ENCODE results near the gene TEX38.

TEX38 gene

GRCh38 chr1:46689897-46690296 lies 18.2 kb downstream of the TEX38 start:
- TF ChIP-seq ZNF70 (CRISPR knock-in tag; IDR thresholded peaks at IDR 0.05) (no peak), GLIS3 (CRISPR knock-in tag; IDR thresholded peaks at IDR 0.05) (no peak), CSRNP3 (CRISPR knock-in tag; IDR thresholded peaks at IDR 0.05) (no peak), BACH2 (CRISPR knock-in tag; IDR thresholded peaks at IDR 0.05; ENCODE audit: borderline replicate concordance) (no peak), ZNF565 (CRISPR knock-in tag; conservative IDR thresholded peaks at IDR 0.05; ENCODE audit: low read depth) (no peak), ARNTL (CRISPR knock-in tag; IDR thresholded peaks at IDR 0.05; ENCODE audit: borderline replicate concordance, low read depth) (no peak), ZFP30 (CRISPR knock-in tag; IDR thresholded peaks at IDR 0.05) (no peak), RARB (CRISPR knock-in tag; IDR thresholded peaks at IDR 0.05) (no peak), ZC3H10 (CRISPR knock-in tag; IDR thresholded peaks at IDR 0.05) (no peak), TSHZ2 (CRISPR knock-in tag; IDR thresholded peaks at IDR 0.05) (no peak), ESRRG (CRISPR knock-in tag; IDR thresholded peaks at IDR 0.05) (no peak), OSR1 (CRISPR knock-in tag; IDR thresholded peaks at IDR 0.05) (no peak), PPARA (CRISPR knock-in tag; IDR thresholded peaks at IDR 0.05; ENCODE audit: borderline replicate concordance) (no peak), ZFP3 (CRISPR knock-in tag; IDR thresholded peaks at IDR 0.05) (no peak), TOX (CRISPR knock-in tag; IDR thresholded peaks at IDR 0.05; ENCODE audit: borderline replicate concordance) (no peak), TCF4 (CRISPR knock-in tag; IDR thresholded peaks at IDR 0.05; ENCODE audit: borderline replicate concordance) (no peak), PATZ1 (CRISPR knock-in tag; IDR thresholded peaks at IDR 0.05; ENCODE audit: borderline replicate concordance) (no peak)
- TF ChIP-seq, protein P1, sequence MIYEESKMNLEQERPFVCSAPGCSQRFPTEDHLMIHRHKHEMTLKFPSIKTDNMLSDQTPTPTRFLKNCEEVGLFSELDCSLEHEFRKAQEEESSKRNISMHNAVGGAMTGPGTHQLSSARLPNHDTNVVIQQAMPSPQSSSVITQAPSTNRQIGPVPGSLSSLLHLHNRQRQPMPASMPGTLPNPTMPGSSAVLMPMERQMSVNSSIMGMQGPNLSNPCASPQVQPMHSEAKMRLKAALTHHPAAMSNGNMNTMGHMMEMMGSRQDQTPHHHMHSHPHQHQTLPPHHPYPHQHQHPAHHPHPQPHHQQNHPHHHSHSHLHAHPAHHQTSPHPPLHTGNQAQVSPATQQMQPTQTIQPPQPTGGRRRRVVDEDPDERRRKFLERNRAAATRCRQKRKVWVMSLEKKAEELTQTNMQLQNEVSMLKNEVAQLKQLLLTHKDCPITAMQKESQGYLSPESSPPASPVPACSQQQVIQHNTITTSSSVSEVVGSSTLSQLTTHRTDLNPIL (CRISPR knock-in tag; IDR thresholded peaks at IDR 0.05; ENCODE audit: low read depth), result no peak
- ATAC-seq, result no peak

GRCh38 chr1:46690931-46691421 lies 19.3 kb downstream of the TEX38 start:
- no peak for ATAC-seq
- TF ChIP-seq ZFP3 (CRISPR knock-in tag; IDR thresholded peaks at IDR 0.05) (no peak), ZNF8 (CRISPR knock-in tag; IDR thresholded peaks at IDR 0.05) (no peak), TOX (CRISPR knock-in tag; IDR thresholded peaks at IDR 0.05; ENCODE audit: borderline replicate concordance) (no peak), GLIS3 (CRISPR knock-in tag; IDR thresholded peaks at IDR 0.05) (no peak), ESRRG (CRISPR knock-in tag; IDR thresholded peaks at IDR 0.05) (no peak), TCF4 (CRISPR knock-in tag; IDR thresholded peaks at IDR 0.05; ENCODE audit: borderline replicate concordance) (no peak), RARB (CRISPR knock-in tag; IDR thresholded peaks at IDR 0.05) (no peak), ZNF70 (CRISPR knock-in tag; IDR thresholded peaks at IDR 0.05) (no peak), ISL1 (CRISPR knock-in tag; IDR thresholded peaks at IDR 0.05) (no peak), CSDC2 (CRISPR knock-in tag; IDR thresholded peaks at IDR 0.05) (no peak), OSR1 (CRISPR knock-in tag; IDR thresholded peaks at IDR 0.05) (no peak), SNAI2 (CRISPR knock-in tag; IDR thresholded peaks at IDR 0.05) (no peak), TSHZ2 (CRISPR knock-in tag; IDR thresholded peaks at IDR 0.05) (no peak), ZFP30 (CRISPR knock-in tag; IDR thresholded peaks at IDR 0.05) (no peak), CSRNP3 (CRISPR knock-in tag; IDR thresholded peaks at IDR 0.05) (no peak), PPARA (CRISPR knock-in tag; IDR thresholded peaks at IDR 0.05; ENCODE audit: borderline replicate concordance) (no peak), ZNF565 (CRISPR knock-in tag; conservative IDR thresholded peaks at IDR 0.05; ENCODE audit: low read depth) (no peak), PATZ1 (CRISPR knock-in tag; IDR thresholded peaks at IDR 0.05; ENCODE audit: borderline replicate concordance) (no peak)
- TF ChIP-seq, protein P1 (CRISPR knock-in tag; IDR thresholded peaks at IDR 0.05; ENCODE audit: low read depth), result no peak

Data from SK-N-SH treated with all-trans-retinoic acid at 6 μM for 48 hours (cell line).